T-helper 2 cell treated with Interferon-gamma antibody and Interleukin-4, amounts not matched to agents 100 ng/mL and 5 ng/mL, for 36 hours (primary cell): ENCODE data around the gene AUP1. TPM values are rescaled to one million over a fixed set of nuclear protein-coding genes. Genes with fewer than 3 reads are reported as not detected.
"Not testable (repeated sequence)": the region's sequence is repeated elsewhere in the genome, so short reads cannot be mapped to it uniquely, and the experiment has no call there.

ENCODE experiments used
- intact Hi-C: fragments of 100-400 bp; cut with micrococcal nuclease; formaldehyde crosslinking; loops from one replicate; pipeline ENCODE4 v1.15.1; 2023
- total RNA-seq: library from RNA; stranded (reverse); gene quantifications from 2 replicates; pipeline ENCODE4 v1.2.3, GENCODE V29; 2022

AUP1 gene
- 148 and 150 TPM in 2 replicates for total RNA-seq

GRCh38 chr2:74529357-74530238, at the start of gene AUP1, which contains the start of gene HTRA2:
TSS of gene AUP1 (minus strand) at chr2:74529706. CDS start at chr2:74529629, 77 bp downstream.
TSS of gene HTRA2 (plus strand) at chr2:74529933. CDS start at chr2:74530007, 74 bp downstream.
- intact Hi-C loops: loop anchor here (1.0 to 5.0 kb wide), 11 partner anchors 15 to 793 kb away; partner anchors contain the start of genes C2orf81, DOK1, LBX2 and MRPL53

- intact Hi-C loops: no loop called here
Measured at GRCh38 chr2:74578408-74578807, 48.9 kb upstream of the AUP1 start.

DNA sequence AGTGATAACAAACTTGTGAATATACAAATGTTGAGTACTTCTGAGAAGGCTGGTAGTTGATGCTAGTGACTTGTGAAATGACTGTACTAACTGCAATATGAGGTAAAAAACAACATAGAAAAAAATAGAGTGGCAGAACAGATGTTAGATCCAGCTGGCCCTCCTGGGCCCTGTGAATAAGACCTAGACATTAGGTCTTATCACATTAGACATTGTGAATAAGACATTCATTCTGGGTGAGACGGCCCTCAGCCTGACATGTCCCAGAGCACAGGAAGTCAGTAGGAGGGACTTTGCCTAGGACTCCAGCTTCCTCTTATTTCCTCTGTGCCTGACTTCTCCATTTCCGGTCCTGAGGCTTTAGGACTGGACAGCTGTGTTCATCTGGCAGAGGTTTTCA, 47.9 kb upstream of the AUP1 start:
- intact Hi-C loops: no loop called here

- intact Hi-C loops: no loop called here
Measured at GRCh38 chr2:74576863-74577229, 47.3 kb upstream of the AUP1 start.

GRCh38 chr2:74576211-74576862, 46.8 kb upstream of the AUP1 start:
- intact Hi-C loops: no loop called here

DNA sequence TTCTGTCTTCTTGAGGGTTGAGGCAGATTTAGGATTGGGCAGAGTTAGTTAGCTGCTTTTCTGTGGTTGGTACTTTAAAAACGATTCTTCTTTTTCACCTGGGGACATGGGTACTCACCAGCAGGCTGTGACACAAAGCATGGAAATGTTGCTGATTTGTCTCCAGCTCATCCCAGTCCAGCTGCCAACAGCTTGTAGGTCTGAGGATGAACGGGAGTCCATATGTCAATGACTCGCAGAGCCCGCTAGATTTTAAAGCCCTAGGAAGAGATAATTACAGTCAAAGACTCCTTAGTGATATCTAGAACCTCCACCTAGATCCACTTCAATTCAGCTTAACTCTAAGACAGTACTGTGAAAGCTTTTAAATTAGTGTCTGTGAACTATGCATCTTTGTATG, 45.8 kb upstream of the AUP1 start:
- intact Hi-C loops: loop anchor here (2.0 kb wide), 1 partner anchor 21 kb away; the partner anchor contains the start of gene DOK1

DNA sequence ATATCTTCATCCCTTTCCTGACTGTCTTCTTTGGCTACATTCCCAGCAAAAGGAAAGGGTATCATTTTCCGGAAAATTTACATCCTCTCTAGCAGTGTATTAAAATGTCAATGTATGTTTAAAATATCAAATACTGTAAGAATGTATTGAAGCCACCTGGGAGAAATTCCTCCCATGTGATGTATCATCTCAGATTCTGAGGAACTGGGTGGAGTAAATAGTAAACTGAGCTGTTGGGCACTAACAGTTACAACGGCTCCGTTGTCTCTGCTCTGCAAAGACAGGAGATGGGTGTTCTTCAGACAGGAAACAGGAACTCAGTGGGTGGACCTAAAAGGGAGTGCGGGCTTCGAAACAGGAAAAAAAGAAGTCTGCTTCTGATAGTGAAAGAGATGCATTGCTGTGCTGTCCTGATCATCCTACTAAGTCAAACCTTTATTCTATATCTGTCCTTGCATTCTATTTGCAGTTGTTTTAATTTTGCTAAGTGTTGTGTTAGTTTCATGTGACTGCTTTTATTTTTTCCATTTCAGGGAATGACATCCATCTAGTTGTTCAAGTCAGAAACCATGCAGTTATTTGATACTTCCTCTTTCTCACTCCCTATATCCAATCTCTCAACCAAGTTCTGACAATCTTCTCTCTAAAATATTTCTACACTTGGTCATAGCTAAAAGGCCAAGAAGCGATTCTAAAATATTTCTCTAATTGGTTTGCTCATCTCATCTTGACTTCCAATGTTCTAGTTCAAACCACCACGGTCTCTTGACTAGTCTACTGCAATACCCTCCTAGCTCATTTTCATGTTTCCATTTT, 44.4 kb upstream of the AUP1 start:
- intact Hi-C loops: loop anchor here (2.0 kb wide), 1 partner anchor 19 kb away; the partner anchor contains the start of gene DOK1

DNA sequence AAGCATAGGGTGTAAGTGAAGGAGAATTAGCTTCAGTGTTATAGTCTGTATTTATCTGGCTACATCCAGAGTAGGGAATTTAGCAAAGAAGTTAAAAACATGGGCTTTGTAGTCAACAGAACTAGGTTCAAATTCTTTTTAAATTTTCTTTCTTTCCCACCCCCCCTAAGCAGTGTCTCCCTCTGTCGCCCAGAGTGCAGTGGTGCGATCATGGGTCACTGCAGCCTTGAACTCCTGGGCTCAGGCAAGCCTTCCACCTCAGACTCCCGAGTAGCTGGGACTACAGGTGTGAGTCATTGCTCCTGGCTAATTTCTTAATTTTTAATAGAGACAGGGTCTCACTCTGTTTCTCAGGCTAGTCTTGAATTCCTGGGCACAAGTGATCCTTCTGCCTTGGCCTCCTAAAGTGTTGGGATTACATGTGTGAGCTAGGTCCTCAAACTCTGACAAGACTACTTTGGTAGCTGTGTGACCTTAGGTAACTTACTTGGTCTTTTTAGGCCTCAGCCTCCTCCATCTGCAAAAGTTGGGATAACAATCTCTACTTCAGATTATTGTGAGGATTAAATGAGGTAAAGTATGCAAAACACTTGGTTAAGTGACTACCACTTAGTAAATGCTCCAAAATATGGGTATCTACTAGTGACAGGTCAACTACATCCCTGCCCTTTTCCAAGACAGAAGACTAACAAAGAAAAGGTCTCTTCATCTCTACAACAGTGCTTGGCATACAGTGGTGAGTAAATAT, 42.8 kb upstream of the AUP1 start:
- intact Hi-C loops: no loop called here

DNA sequence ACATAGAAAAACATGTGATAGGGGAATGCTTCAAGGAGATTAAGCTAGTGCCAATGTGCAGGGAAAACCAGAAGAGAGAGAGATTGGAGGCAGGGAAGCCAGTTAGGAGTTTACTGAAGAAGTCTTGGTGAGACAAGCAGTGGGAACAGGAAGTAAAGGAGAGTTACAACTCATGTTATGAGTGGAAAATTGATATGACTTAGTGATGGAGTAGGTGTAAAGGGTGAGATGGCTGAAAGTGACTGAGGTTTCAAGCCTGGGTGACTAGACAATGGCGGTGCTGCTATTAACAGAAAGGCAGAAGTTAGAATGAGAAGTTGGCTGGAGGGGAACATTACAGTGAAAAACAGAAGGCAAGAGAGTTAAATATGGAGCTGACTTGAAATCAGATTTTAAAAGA, 41.6 kb upstream of the AUP1 start:
- intact Hi-C loops: no loop called here

GRCh38 chr2:74569686-74570085, 40.2 kb upstream of the AUP1 start:
- intact Hi-C loops: no loop called here

GRCh38 chr2:74567881-74568280, 38.4 kb upstream of the AUP1 start:
- intact Hi-C loops: no loop called here

- intact Hi-C loops: no loop called here
Measured at GRCh38 chr2:74566754-74567085, 37.2 kb upstream of the AUP1 start.

- intact Hi-C loops: no loop called here
Measured at GRCh38 chr2:74566076-74566753, 36.7 kb upstream of the AUP1 start.

DNA sequence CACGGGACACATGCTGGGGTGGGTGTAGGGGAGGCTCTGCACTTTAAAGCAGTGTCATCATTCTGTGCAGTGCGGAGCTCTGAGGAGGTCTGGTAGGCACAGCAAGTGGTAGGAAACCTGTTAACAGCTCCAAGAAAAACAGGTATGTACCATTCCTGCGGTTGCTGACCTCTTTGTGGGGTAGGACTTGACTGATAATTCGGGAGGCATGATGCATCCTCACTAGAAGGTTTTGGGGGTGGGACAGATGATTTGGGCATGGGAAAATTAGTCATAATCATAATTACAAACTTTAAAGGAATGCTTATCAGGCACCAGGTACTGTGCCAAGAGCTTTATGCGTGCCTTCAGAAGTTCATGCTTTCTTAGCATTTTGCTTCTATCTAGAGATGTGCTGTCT, 34.7 kb upstream of the AUP1 start:
- intact Hi-C loops: no loop called here

DNA sequence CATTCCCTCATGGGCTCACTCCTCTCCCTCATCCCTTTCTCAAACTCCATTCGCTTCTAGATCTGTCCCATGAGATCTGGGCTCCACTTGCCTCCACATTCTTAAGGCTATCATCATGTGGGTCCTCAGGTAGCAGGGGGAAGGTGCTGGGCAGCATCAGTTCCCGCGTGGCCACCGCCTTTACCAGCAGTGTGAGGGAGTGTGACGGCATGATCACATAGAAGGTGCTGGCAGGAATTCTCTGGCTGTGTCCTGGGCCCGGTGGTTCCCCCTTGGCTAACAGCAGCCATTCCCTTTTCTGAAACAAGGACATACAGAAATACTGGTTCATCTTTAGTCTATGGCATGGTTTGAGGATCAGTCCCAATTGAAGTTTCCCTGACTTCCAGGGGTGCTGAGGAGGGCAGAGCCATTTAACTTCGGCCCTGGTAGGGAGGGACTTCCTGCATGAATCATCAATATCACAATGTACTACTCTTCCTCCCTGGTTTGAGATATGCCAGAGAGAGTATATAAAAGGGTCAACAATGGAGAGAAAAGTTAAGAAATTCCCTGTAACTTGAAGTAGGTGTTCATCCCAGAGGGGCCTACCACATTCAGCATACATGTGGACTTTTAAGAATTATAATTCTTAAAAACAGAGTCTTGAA, 32.7 kb upstream of the AUP1 start:
- intact Hi-C loops: no loop called here

DNA sequence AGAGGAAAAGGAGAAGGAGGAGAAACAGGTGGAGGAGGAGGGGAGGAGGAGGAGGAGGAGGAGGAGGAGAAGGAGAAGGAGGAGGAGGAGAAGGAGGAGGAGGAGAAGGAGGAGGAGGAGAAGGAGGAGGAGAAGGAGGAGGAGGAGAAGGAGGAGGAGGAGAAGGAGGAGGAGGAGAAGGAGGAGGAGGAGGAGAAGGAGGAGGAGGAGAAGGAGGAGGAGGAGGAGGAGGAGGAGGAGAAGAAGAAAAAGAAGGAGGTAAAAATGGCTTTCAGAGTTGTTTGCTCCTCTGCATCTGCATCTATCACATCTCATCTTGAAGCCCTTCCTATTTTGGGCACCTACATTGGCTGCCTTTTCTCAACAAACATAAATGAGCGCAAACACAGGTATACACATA, 31.5 kb upstream of the AUP1 start:
- intact Hi-C loops: not testable (repeated sequence)

DNA sequence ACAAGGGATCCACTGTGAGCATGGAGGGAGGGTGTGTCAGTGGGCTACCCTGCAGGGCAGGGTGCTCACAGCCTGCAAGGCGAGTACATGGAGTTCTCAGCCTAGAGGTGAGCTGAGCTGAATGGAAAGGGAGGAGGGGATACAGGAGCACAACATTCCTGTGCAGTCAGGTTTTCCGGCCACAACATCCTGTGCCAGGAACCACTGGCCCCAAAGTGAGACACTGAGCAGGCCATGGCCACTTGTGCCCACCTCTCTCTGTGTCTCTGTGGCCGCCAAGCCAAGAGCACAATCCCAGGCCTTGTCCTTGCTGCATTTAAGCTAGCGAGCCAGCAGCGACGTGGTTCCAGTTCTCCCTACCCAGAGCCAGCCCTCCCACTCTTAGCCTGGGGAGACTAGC, 31.1 kb upstream of the AUP1 start:
- intact Hi-C loops: no loop called here

GRCh38 chr2:74559912-74560311, 30.4 kb upstream of the AUP1 start:
- intact Hi-C loops: loop anchor here (10.0 kb wide), 1 partner anchor 275 kb away; the partner anchor contains the start of gene HK2
